ENCODE results near the gene HBD. TPM values are rescaled to one million over a fixed set of nuclear protein-coding genes. Genes with fewer than 3 reads are reported as not detected.

Gene HBD
- total RNA-seq, 2 donors from 2014 or later, result not detected

DNA sequence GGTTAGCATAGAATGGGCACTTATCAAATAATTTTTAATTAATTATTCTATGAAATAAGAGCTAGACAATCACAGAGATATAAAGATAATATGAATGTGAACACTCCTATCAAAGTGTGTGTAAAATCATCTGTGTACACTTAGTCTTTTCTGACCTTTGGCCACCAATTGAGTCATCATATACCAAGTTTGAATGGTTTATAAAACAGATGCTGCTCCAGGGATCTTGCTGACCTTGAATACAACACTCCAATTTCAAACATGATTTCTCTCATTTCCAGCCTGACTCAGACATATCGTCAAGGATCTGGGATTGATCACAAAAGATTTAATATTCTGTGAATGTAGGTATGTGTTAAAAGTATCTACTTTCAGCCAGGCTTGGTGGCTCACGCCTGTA is 30.9 kb downstream of the HBD start:
- no peaks in the 10 kb centered on the region for H3K4me1 Mint-ChIP-seq
- H3K9me3 Mint-ChIP-seq, result no peaks in the 10 kb centered on the region
- H3K4me3 Mint-ChIP-seq, result no peak overlapping the region
- no peak overlapping the region for H3K27ac Mint-ChIP-seq
- no peaks in the 10 kb centered on the region for H3K36me3 Mint-ChIP-seq (ENCODE audit: low read depth)
- ATAC-seq (replicated peaks), result no peak
- H3K27me3 Mint-ChIP-seq, result peaks cover 21% of the 10 kb centered on the region

DNA sequence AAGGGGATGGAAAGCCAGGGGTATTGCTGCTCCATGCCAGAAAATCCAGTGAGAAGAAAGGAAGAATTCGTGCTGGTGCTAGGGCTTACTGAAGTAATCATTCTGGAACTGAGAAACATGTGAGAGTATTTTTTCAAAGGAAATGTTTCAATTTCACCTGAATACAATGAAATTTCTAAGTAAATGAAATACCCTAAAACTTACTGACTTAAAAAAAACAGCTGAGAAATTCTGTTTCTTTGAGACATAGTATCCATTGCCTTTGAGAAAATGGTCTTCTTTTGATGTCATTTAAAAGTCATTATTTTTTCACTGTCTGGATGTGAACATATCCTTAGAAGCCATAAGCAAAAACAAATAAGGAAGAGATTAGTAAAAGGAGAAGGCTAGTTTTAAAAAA is 33.7 kb downstream of the HBD start, which contains the start of gene OR51V1:
Gene OR51V1, minus strand, starts transcription at position 101 of the 400 bp plus-strand sequence. Its CDS starts 0 bp downstream, at position 101.
- H3K27ac Mint-ChIP-seq, result no peak within 1 kb of the TSS
- H3K4me3 Mint-ChIP-seq, result no peak within 1 kb of the TSS
- H3K36me3 Mint-ChIP-seq (ENCODE audit: low read depth), result no peaks in the 10 kb centered on the region
- H3K4me1 Mint-ChIP-seq, result no peaks in the 10 kb centered on the region
- H3K27me3 Mint-ChIP-seq, result peaks cover 18% of the 10 kb centered on the region
- no peak for ATAC-seq (replicated peaks)
- no peaks in the 10 kb centered on the region for H3K9me3 Mint-ChIP-seq

DNA sequence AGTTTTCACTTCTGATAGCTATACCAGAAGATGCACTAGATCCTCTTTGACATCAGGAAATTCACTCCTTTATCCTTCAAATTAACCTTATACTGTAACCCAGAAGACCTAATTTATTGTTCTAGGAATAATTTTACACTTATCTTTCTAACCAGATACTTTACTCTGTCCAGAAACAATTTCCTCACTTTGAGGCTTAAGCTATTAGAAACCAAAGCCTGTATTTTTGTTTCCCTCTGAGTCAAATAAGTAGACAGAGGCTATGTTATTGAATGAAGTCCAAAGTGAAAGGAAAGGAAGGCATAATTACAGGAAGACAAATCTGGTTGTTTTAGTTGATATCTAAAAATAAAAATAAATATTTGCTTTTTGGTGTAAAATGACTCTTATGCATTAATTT is 36.0 kb downstream of the HBD start:
- Mint-ChIP-seq H3K36me3 (ENCODE audit: low read depth) (no peaks in the 10 kb centered on the region), H3K4me3 (no peak overlapping the region), H3K27me3 (peaks cover 14% of the 10 kb centered on the region), H3K27ac (no peak overlapping the region), H3K9me3 (no peaks in the 10 kb centered on the region), H3K4me1 (no peaks in the 10 kb centered on the region)
- ATAC-seq (replicated peaks), result no peak

DNA sequence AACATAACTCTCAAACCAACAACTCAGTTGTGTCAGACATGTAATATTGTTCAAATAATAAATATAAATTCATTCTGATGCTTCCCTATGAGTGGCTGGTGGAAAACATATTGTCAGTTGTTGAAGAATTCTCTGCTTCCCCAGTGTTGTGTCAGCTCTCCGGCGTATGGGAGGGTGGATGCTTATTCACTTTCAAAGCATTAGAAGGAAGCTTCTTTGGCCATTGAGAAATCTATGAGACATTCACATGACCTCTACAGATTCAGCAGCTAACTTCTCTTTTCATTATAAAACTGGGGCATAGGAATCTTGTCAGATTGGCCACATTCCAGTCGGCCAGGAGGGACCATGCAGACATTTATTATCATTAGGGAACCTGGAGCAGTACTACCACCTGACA is 36.7 kb downstream of the HBD start:
- Mint-ChIP-seq H3K4me1 (no peaks in the 10 kb centered on the region), H3K9me3 (no peaks in the 10 kb centered on the region), H3K36me3 (ENCODE audit: low read depth) (no peaks in the 10 kb centered on the region), H3K27ac (no peak overlapping the region), H3K27me3 (peaks cover 10% of the 10 kb centered on the region), H3K4me3 (no peak overlapping the region)
- ATAC-seq (replicated peaks), result no peak

DNA sequence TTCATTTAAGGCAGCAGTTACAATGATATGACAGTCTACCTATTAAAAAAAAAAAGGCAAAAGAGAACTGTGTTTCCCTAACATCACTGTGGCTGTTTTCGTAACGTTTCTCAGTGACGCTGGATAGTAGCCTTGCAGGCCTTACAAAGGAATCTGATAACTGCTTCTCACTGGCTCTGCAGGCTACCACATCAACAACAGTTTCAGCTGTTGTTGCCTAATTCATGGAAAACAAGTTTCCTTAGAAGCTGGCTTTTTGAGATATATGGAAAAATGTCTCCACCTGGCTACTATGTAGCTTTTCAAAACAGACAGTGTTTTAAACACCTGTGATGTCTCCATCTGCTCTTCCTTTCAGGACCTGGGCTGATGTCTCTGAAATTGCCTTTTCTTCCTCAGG is 37.6 kb downstream of the HBD start:
- no peak overlapping the region for H3K4me3 Mint-ChIP-seq
- H3K27ac Mint-ChIP-seq, result no peak overlapping the region
- peaks cover 10% of the 10 kb centered on the region for H3K27me3 Mint-ChIP-seq
- H3K4me1 Mint-ChIP-seq, result no peaks in the 10 kb centered on the region
- ATAC-seq (replicated peaks), result no peak
- no peaks in the 10 kb centered on the region for H3K36me3 Mint-ChIP-seq (ENCODE audit: low read depth)
- no peaks in the 10 kb centered on the region for H3K9me3 Mint-ChIP-seq

DNA sequence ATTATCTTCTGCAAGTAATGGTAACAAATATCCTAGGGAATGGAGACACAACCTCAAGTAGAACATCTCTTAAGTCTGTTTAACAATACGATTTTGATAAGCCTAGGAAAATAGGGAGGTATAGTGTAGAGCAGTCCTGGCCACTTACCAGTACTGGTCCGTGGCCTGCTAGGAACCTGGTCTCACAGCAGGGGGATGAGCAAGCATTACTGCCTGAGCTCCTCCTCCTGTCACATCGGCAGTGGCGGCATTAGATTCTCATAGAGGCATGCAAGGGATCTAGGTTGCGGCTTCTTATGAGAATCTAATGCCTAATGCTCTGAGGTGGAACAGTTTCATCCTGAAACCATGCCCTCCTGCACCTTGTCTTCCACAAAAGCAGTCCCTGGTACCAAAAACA is 38.2 kb downstream of the HBD start:
- H3K27ac Mint-ChIP-seq, result no peak overlapping the region
- H3K4me3 Mint-ChIP-seq, result no peak overlapping the region
- H3K4me1 Mint-ChIP-seq, result no peaks in the 10 kb centered on the region
- peaks cover 13% of the 10 kb centered on the region for H3K27me3 Mint-ChIP-seq
- no peaks in the 10 kb centered on the region for H3K9me3 Mint-ChIP-seq
- no peaks in the 10 kb centered on the region for H3K36me3 Mint-ChIP-seq (ENCODE audit: low read depth)
- no peak for ATAC-seq (replicated peaks)

DNA sequence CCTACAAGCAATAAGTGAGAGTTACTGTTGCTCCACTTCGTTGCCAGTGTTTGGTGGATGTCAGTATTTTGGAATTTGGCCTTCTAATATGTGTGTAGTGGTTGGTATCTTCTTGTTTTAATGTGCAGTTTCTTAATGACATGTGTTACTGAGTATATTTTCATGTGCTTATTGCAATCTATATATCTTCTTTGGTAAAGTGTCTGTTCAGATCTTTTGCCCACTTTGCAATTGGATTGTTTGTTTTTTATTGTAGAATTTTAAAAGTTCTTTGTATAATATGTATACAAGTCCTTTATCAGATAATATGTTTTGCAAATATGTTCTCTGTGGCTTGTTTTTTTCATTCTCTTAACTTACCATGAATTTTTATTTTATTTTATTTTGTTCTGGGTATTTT is 41.5 kb downstream of the HBD start:
- no peaks in the 10 kb centered on the region for H3K9me3 Mint-ChIP-seq

DNA sequence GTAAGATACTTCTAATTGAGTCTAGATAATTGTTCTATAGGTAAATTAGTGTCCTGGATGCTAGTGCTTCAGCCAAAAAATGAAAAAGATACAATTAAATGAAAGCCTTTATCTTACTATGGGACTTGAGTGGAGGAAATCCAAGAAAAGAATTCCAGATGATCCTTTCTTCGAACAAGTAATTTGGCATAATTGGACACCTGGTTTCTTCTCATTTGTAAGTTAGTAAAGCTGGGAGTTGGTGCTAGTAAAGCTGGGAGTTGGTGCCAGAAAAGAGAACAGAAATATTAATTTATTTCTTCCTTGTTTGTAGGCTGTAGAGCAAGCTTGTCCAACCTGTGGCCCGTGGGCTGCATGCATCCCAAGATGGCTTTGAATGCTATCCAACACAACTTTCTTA is 46.1 kb downstream of the HBD start:
- no peaks in the 10 kb centered on the region for H3K4me1 Mint-ChIP-seq
- no peak overlapping the region for H3K4me3 Mint-ChIP-seq
- H3K27ac Mint-ChIP-seq, result no peak overlapping the region
- H3K27me3 Mint-ChIP-seq, result peaks cover 14% of the 10 kb centered on the region
- no peaks in the 10 kb centered on the region for H3K9me3 Mint-ChIP-seq
- no peak for ATAC-seq (replicated peaks)
- H3K36me3 Mint-ChIP-seq (ENCODE audit: low read depth), result no peaks in the 10 kb centered on the region

More for the DNA sequence above, 41.5 kb downstream of the HBD start:
- ATAC-seq (replicated peaks), result no peak
- no peaks in the 10 kb centered on the region for H3K4me1 Mint-ChIP-seq
- no peaks in the 10 kb centered on the region for H3K36me3 Mint-ChIP-seq (ENCODE audit: low read depth)
- no peak overlapping the region for H3K4me3 Mint-ChIP-seq
- H3K27me3 Mint-ChIP-seq, result peaks cover 4% of the 10 kb centered on the region
- H3K27ac Mint-ChIP-seq, result no peak overlapping the region

Other genes starting within 250 kb of the HBD start
- gene OR51L1, start 239.6 kb downstream of the HBD start, total RNA-seq, result not detected
- gene OR52J3, start 188.0 kb downstream of the HBD start, total RNA-seq, result not detected
- not detected for gene OR52E2, start 174.9 kb downstream of the HBD start, total RNA-seq
- not detected for gene OR52E1, start 164.9 kb downstream of the HBD start, total RNA-seq
- not detected for gene OR52A5, start 96.1 kb downstream of the HBD start, total RNA-seq
- gene OR52A1, start 79.7 kb downstream of the HBD start, total RNA-seq, result under 1 TPM in 1 of 2 donors, not detected in 1; 0.03 TPM
- not detected for gene OR51V1, start 33.8 kb downstream of the HBD start, total RNA-seq
- not detected for gene HBB, start 7.4 kb downstream of the HBD start, total RNA-seq
- not detected for gene HBG1, start 15.4 kb upstream of the HBD start, total RNA-seq
- not detected for gene HBG2, start 20.3 kb upstream of the HBD start, total RNA-seq
- not detected for gene HBE1, start 35.5 kb upstream of the HBD start, total RNA-seq
- gene OR51B4, start 67.5 kb upstream of the HBD start, total RNA-seq, result not detected
- under 1 TPM in 1 of 2 donors, not detected in 1; 0.29 TPM for gene OR51B2, start 89.8 kb upstream of the HBD start, total RNA-seq
- gene OR51B5, start 109.0 kb upstream of the HBD start, total RNA-seq, result under 1 TPM in 1 of 2 donors, not detected in 1; 0.50 TPM
- gene OR51B6, start 117.0 kb upstream of the HBD start, total RNA-seq, result not detected
- not detected for gene OR51M1, start 149.3 kb upstream of the HBD start, total RNA-seq
- gene OR51Q1, start 187.6 kb upstream of the HBD start, total RNA-seq, result not detected
- not detected for gene OR51I1, start 207.0 kb upstream of the HBD start, total RNA-seq
- gene OR51I2, start 214.8 kb upstream of the HBD start, total RNA-seq, result not detected